Astrocyte (in vitro differentiated cells and primary cell): ENCODE measurements around the gene GABRA4. TPM values are rescaled to one million over a fixed set of nuclear protein-coding genes. Genes with fewer than 3 reads are reported as not detected.

Experiments
- DNase-seq: peaks from one replicate; pipeline ENCODE4 v3.0.0-alpha.2; 2010; ENCODE audit warnings: low read depth
- FAIRE-seq: peaks from 2 replicates; lab custom pipeline; 2011; peaks lifted over from hg19 to GRCh38; lab: Jason Lieb, UNC
- H2AFZ ChIP-seq: 2 replicates; pipeline ENCODE4 v1.6.0; 2012; ENCODE audit warnings: low read depth, low read length, inconsistent platforms
- H3K27ac ChIP-seq: 2 replicates; pipeline ENCODE4 v1.5.1; 2011; ENCODE audit warnings: low read depth, low read length, inconsistent platforms
- H3K27me3 ChIP-seq: 2 replicates; pipeline ENCODE4 v1.6.0; 2011; ENCODE audit warnings: low read length, inconsistent platforms; ENCODE audit not compliant: insufficient read depth
- H3K36me3 ChIP-seq: 2 replicates; pipeline ENCODE4 v1.5.1; 2011; ENCODE audit warnings: low read length, inconsistent platforms; ENCODE audit not compliant: insufficient read depth
- H3K4me1 ChIP-seq: 2 replicates; pipeline ENCODE4 v1.5.1; 2011; ENCODE audit warnings: low read length, inconsistent platforms; ENCODE audit not compliant: insufficient read depth
- H3K4me2 ChIP-seq: 2 replicates; pipeline ENCODE4 v1.6.0; 2012; ENCODE audit warnings: low read length, inconsistent platforms
- H3K4me3 ChIP-seq: 2 replicates; pipeline ENCODE4 v1.5.1; 2011; ENCODE audit warnings: low read depth, mild to moderate bottlenecking, low read length, inconsistent platforms; ENCODE audit not compliant: insufficient read depth
- H3K79me2 ChIP-seq: 2 replicates; pipeline ENCODE4 v1.6.0; 2012; ENCODE audit warnings: mild to moderate bottlenecking, low read length, inconsistent platforms; ENCODE audit not compliant: insufficient read depth
- H3K9ac ChIP-seq: 2 replicates; pipeline ENCODE4 v1.6.0; 2012; ENCODE audit warnings: mild to moderate bottlenecking, low read length, inconsistent platforms
- H3K9me3 ChIP-seq: 2 replicates; pipeline ENCODE4 v1.5.1; 2012; ENCODE audit warnings: low read depth, mild to moderate bottlenecking, low read length, inconsistent platforms; ENCODE audit not compliant: insufficient read depth
- H4K20me1 ChIP-seq: 2 replicates; pipeline ENCODE4 v1.6.0; 2012; ENCODE audit warnings: low read length, inconsistent platforms; ENCODE audit not compliant: insufficient read depth
- H3K27ac Mint-ChIP-seq: one replicate; pipeline ENCODE4 v1.8.0; 2021; ENCODE audit warnings: mild to moderate bottlenecking, mixed read lengths; ENCODE audit not compliant: unreplicated experiment
- H3K27me3 Mint-ChIP-seq: one replicate; pipeline ENCODE4 v1.8.0; 2021; ENCODE audit warnings: low read depth, mixed read lengths; ENCODE audit not compliant: unreplicated experiment
- H3K36me3 Mint-ChIP-seq: one replicate; pipeline ENCODE4 v1.8.0; 2021; ENCODE audit warnings: low read depth, mixed read lengths; ENCODE audit not compliant: unreplicated experiment
- H3K4me1 Mint-ChIP-seq: one replicate; pipeline ENCODE4 v1.8.0; 2021; ENCODE audit warnings: low read depth, mixed read lengths; ENCODE audit not compliant: unreplicated experiment
- H3K4me3 Mint-ChIP-seq: one replicate; pipeline ENCODE4 v1.8.0; 2021; ENCODE audit warnings: mild to moderate bottlenecking, moderate library complexity, mixed read lengths; ENCODE audit not compliant: unreplicated experiment
- H3K9me3 Mint-ChIP-seq: one replicate; pipeline ENCODE4 v1.8.0; 2021; ENCODE audit warnings: mild to moderate bottlenecking, mixed read lengths; ENCODE audit not compliant: unreplicated experiment
- CTCF ChIP-seq: IDR thresholded peaks from 2 replicates; pipeline ENCODE4 v1.5.1; 2011; ENCODE audit warnings: low read depth, mild to moderate bottlenecking, inconsistent platforms, low read length, moderate library complexity; ENCODE audit not compliant: insufficient read depth
- EZH2 ChIP-seq: IDR thresholded peaks from 2 replicates; pipeline ENCODE4 v1.6.1; 2012; ENCODE audit warnings: mild to moderate bottlenecking, low read length, inconsistent platforms; ENCODE audit not compliant: insufficient read depth
- total RNA-seq: library from RNA; stranded (reverse); gene quantifications from 2 replicates; pipeline ENCODE4 v1.2.1, GENCODE V29; 2021

The GABRA4 gene
- total RNA-seq, 1 donor from 2014 or later: not detected

- no peak for DNase-seq
- no peaks in the 10 kb centered on the region for H3K79me2 ChIP-seq
- H2AFZ ChIP-seq: no peak overlapping the region
- no peak overlapping the region for H3K27ac Mint-ChIP-seq
- H3K27ac ChIP-seq: no peak overlapping the region
- H3K36me3 Mint-ChIP-seq: no peaks in the 10 kb centered on the region
- H3K4me1 Mint-ChIP-seq: peaks cover 17% of the 10 kb centered on the region
- H3K4me2 ChIP-seq: no peak overlapping the region
- H4K20me1 ChIP-seq: no peaks in the 10 kb centered on the region
- no peak overlapping the region for H3K4me3 Mint-ChIP-seq
- FAIRE-seq: no peak
- no peaks in the 10 kb centered on the region for H3K27me3 Mint-ChIP-seq
- TF ChIP-seq CTCF: no peak
- no peak for TF ChIP-seq EZH2
- no peak overlapping the region for H3K4me3 ChIP-seq
- H3K9me3 Mint-ChIP-seq: no peaks in the 10 kb centered on the region
- H3K4me1 ChIP-seq: peaks cover 6% of the 10 kb centered on the region
- no peak overlapping the region for H3K9ac ChIP-seq
- no peaks in the 10 kb centered on the region for H3K9me3 ChIP-seq
- no peaks in the 10 kb centered on the region for H3K27me3 ChIP-seq
- H3K36me3 ChIP-seq: no peaks in the 10 kb centered on the region
Observed at GRCh38 chr4:47013373-47013772, 20.0 kb upstream of the GABRA4 start.

GRCh38 chr4:47012676-47013075, 19.3 kb upstream of the GABRA4 start:
- Mint-ChIP-seq H3K4me3 (no peak overlapping the region), H3K27me3 (no peaks in the 10 kb centered on the region), H3K27ac (no peak overlapping the region), H3K36me3 (no peaks in the 10 kb centered on the region), H3K9me3 (no peaks in the 10 kb centered on the region), H3K4me1 (peaks cover 10% of the 10 kb centered on the region)
- DNase-seq (no peak), FAIRE-seq (no peak)
- Histone ChIP-seq H4K20me1 (no peaks in the 10 kb centered on the region), H3K4me1 (no peaks in the 10 kb centered on the region), H3K9me3 (no peaks in the 10 kb centered on the region), H3K9ac (no peak overlapping the region), H3K4me2 (no peak overlapping the region), H3K4me3 (no peak overlapping the region), H3K36me3 (no peaks in the 10 kb centered on the region), H3K27ac (no peak overlapping the region), H3K27me3 (no peaks in the 10 kb centered on the region), H2AFZ (no peak overlapping the region), H3K79me2 (no peaks in the 10 kb centered on the region)
- TF ChIP-seq CTCF (no peak), EZH2 (no peak)

GRCh38 chr4:47010912-47011446, 17.6 kb upstream of the GABRA4 start:
- Histone ChIP-seq H2AFZ (no peak overlapping the region), H3K4me2 (peak overlapping the region; percentile 39), H3K36me3 (no peaks in the 10 kb centered on the region), H3K27ac (no peak overlapping the region), H3K4me3 (no peak overlapping the region), H4K20me1 (no peaks in the 10 kb centered on the region), H3K4me1 (no peaks in the 10 kb centered on the region), H3K79me2 (no peaks in the 10 kb centered on the region), H3K27me3 (no peaks in the 10 kb centered on the region), H3K9me3 (no peaks in the 10 kb centered on the region), H3K9ac (no peak overlapping the region)
- Mint-ChIP-seq H3K27ac (no peak overlapping the region), H3K27me3 (no peaks in the 10 kb centered on the region), H3K4me3 (no peak overlapping the region), H3K36me3 (no peaks in the 10 kb centered on the region), H3K4me1 (peaks cover 3% of the 10 kb centered on the region), H3K9me3 (no peaks in the 10 kb centered on the region)
- TF ChIP-seq CTCF (no peak), EZH2 (no peak)
- FAIRE-seq: no peak
- DNase-seq: no peak
